ENCODE results near the gene PCNP. TPM values are rescaled to one million over a fixed set of nuclear protein-coding genes. Genes with fewer than 3 reads are reported as not detected.

The PCNP gene
- total and polyA plus RNA-seq, 9 of the 15 experiments (the other 6 are each of a cell fraction or from before 2014, with no cell fraction given): 54.3 to 170 (median 150) TPM

DNA sequence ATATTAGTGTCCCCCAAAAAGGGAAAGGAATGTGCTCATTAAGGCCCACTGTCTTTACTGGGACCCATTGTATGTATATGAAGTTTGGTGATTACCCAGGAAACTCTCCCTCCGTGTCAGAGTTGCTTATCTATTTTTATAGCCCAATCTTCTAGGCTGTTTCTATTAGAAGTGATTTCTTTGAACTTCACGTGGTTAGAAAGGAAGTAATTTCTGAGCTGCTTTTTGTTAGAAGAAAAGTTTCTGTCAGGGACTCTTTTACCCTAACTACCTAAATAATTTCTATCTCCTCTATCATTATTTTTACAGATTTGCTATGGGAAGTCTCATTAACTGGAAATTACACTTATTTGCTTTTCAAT is 43.3 kb upstream of the PCNP start (continued):
- TF ChIP-seq ZNF24 (IDR thresholded peaks at IDR 0.05) (no peak), XRCC4 (IDR thresholded peaks at IDR 0.05; ENCODE audit: extremely low read depth, insufficient read depth, insufficient read length) (no peak), NR2C2 (CRISPR knock-in tag; IDR thresholded peaks at IDR 0.05) (no peak), NR2C2 (tag; IDR thresholded peaks at IDR 0.05) (0 out of 2 replicates have a peak, but pooled peaks have one; percentile 19), NONO (IDR thresholded peaks at IDR 0.05; ENCODE audit: low read depth in 2 of 2, low read length in 1 of 2) (0 out of 4 replicates have a peak, but pooled peaks of 1 of the 2 experiments have one; percentile 38), ZNF589 (CRISPR knock-in tag; IDR thresholded peaks at IDR 0.05; ENCODE audit: low read depth) (no peak), HNRNPLL (IDR thresholded peaks at IDR 0.05; ENCODE audit: low read depth, low read length, poor library complexity, severe bottlenecking) (no peak), SMARCC2 (IDR thresholded peaks at IDR 0.05; ENCODE audit: low read depth) (0 out of 2 replicates have a peak, but pooled peaks have one; percentile 10), NR2F6 (CRISPR knock-in tag; IDR thresholded peaks at IDR 0.05) (no peak), ILF3 (IDR thresholded peaks at IDR 0.05; ENCODE audit: borderline replicate concordance) (0 out of 2 replicates have a peak, but pooled peaks have one; percentile 23), HCFC1 (IDR thresholded peaks at IDR 0.05; ENCODE audit: low read depth, low read length) (no peak), ELF2 (CRISPR knock-in tag; IDR thresholded peaks at IDR 0.05) (no peak), GATAD2B (IDR thresholded peaks at IDR 0.05; ENCODE audit: borderline replicate concordance) (0 out of 2 replicates have a peak, but pooled peaks have one; percentile 48), LCOR (CRISPR knock-in tag; IDR thresholded peaks at IDR 0.05) (no peak; the same call in 1 of the 2 replicates), ETV1 (tag; conservative IDR thresholded peaks at IDR 0.05; ENCODE audit: low read depth) (0 out of 2 replicates have a peak, but pooled peaks have one; percentile 3), HDAC1 (IDR thresholded peaks at IDR 0.05) (no peak; a peak in 1 of 4 replicates), SMAD3 (CRISPR knock-in tag; conservative IDR thresholded peaks at IDR 0.05) (no peak), CXXC5 (CRISPR knock-in tag; IDR thresholded peaks at IDR 0.05) (0 out of 2 replicates have a peak, but pooled peaks have one; percentile 4), SMAD1 (IDR thresholded peaks at IDR 0.05; ENCODE audit: low read depth, low read length, partially characterized antibody) (no peak), MTF1 (CRISPR knock-in tag; IDR thresholded peaks at IDR 0.05; ENCODE audit: borderline replicate concordance) (no peak), ZNF146 (CRISPR knock-in tag; IDR thresholded peaks at IDR 0.05; ENCODE audit: unreplicated experiment) (no peak), MCM5 (IDR thresholded peaks at IDR 0.05; ENCODE audit: low read depth) (no peak), CHCHD3 (CRISPR knock-in tag; IDR thresholded peaks at IDR 0.05) (no peak), POLR2AphosphoS5 (IDR thresholded peaks at IDR 0.05; ENCODE audit: control insufficient read depth, insufficient read depth, low read depth, low read length) (no peak)
- TF ChIP-seq, protein P1, sequence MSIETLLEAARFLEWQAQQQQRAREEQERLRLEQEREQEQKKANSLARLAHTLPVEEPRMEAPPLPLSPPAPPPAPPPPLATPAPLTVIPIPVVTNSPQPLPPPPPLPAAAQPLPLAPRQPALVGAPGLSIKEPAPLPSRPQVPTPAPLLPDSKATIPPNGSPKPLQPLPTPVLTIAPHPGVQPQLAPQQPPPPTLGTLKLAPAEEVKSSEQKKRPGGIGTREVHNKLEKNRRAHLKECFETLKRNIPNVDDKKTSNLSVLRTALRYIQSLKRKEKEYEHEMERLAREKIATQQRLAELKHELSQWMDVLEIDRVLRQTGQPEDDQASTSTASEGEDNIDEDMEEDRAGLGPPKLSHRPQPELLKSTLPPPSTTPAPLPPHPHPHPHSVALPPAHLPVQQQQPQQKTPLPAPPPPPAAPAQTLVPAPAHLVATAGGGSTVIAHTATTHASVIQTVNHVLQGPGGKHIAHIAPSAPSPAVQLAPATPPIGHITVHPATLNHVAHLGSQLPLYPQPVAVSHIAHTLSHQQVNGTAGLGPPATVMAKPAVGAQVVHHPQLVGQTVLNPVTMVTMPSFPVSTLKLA (conservative IDR thresholded peaks at IDR 0.05): peak in 1 of 2 experiments; percentile 1; a peak in 1 of 4 replicates
- TF ChIP-seq, protein P2, sequence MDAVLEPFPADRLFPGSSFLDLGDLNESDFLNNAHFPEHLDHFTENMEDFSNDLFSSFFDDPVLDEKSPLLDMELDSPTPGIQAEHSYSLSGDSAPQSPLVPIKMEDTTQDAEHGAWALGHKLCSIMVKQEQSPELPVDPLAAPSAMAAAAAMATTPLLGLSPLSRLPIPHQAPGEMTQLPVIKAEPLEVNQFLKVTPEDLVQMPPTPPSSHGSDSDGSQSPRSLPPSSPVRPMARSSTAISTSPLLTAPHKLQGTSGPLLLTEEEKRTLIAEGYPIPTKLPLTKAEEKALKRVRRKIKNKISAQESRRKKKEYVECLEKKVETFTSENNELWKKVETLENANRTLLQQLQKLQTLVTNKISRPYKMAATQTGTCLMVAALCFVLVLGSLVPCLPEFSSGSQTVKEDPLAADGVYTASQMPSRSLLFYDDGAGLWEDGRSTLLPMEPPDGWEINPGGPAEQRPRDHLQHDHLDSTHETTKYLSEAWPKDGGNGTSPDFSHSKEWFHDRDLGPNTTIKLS (IDR thresholded peaks at IDR 0.05; ENCODE audit: borderline replicate concordance, low read depth): no peak
- TF ChIP-seq, protein P3, sequence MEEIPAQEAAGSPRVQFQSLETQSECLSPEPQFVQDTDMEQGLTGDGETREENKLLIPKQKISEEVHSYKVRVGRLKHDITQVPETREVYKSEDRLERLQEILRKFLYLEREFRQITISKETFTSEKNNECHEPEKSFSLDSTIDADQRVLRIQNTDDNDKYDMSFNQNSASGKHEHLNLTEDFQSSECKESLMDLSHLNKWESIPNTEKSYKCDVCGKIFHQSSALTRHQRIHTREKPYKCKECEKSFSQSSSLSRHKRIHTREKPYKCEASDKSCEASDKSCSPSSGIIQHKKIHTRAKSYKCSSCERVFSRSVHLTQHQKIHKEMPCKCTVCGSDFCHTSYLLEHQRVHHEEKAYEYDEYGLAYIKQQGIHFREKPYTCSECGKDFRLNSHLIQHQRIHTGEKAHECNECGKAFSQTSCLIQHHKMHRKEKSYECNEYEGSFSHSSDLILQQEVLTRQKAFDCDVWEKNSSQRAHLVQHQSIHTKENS (CRISPR knock-in tag; IDR thresholded peaks at IDR 0.05): no peak

All from K562 (cell line).